Endothelial cell of umbilical vein (primary cell): ENCODE results near the gene TMED7. TPM values are rescaled to one million over a fixed set of nuclear protein-coding genes. Genes with fewer than 3 reads are reported as not detected.

Experiments used
- BruUV-seq: library from RNA; stranded (reverse); fragments of 400-500 nt; replicated peaks from 2 replicates; lab custom pipeline; 2021; lab: Mats Ljungman, UMichigan
- CTCF ChIA-PET: fragments of 300-600, 350-600 bp; sonication (Branson Sonifier 250); formaldehyde crosslinking; loops from one replicate; lab custom pipeline; 2021; ENCODE audit warnings: antibody characterized with exemption, inconsistent platforms; lab: Charles Lee
- POLR2A ChIA-PET: fragments of 300-600, 350-600 bp; sonication (Branson Sonifier 250); formaldehyde crosslinking; loops from one replicate; lab custom pipeline; 2021; ENCODE audit warnings: antibody characterized with exemption, inconsistent platforms; lab: Charles Lee
- DNase-seq: peaks from one replicate; pipeline ENCODE4 v3.0.0-alpha.2; 2011; ENCODE audit warnings: low read depth, low spot score
- FAIRE-seq: peaks from 2 replicates; lab custom pipeline; 2011; peaks lifted over from hg19 to GRCh38; lab: Jason Lieb, UNC
- H2AFZ ChIP-seq: 2 replicates; pipeline ENCODE4 v1.6.0; 2012; ENCODE audit warnings: low read depth, low read length, control low read depth, inconsistent platforms
- H3K27ac ChIP-seq: 2 replicates; pipeline ENCODE4 v1.5.1; 2011; ENCODE audit warnings: low read depth, mild to moderate bottlenecking, control low read depth, low read length, moderate library complexity; ENCODE audit not compliant: insufficient read depth
- H3K27me3 ChIP-seq, 2 experiments: 2 replicates each; pipeline versions ENCODE4 v1.6.0 to v1.6.1; 2011; ENCODE audit warnings: low read length in 2 of 2, mixed read lengths in 1 of 2; ENCODE audit not compliant: control insufficient read depth in 2 of 2, insufficient read depth in 2 of 2
- H3K36me3 ChIP-seq, 2 experiments: 2 replicates in 1 of 2; 3 replicates in 1 of 2; pipeline ENCODE4 v1.5.1; 2011; ENCODE audit warnings: low read length in 2 of 2, mild to moderate bottlenecking in 1 of 2, moderate library complexity in 1 of 2; ENCODE audit not compliant: control insufficient read depth in 2 of 2, insufficient read depth in 2 of 2; ENCODE audit errors: extremely low read depth in 1 of 2
- H3K4me1 ChIP-seq: 3 replicates; pipeline ENCODE4 v1.5.1; 2011; ENCODE audit warnings: mild to moderate bottlenecking, low read length; ENCODE audit not compliant: control insufficient read depth, insufficient read depth; ENCODE audit errors: extremely low read depth
- H3K4me2 ChIP-seq: 2 replicates; pipeline ENCODE4 v1.6.1; 2011; ENCODE audit warnings: low read length, control low read depth, mixed read lengths; ENCODE audit not compliant: insufficient read depth
- H3K4me3 ChIP-seq, 3 experiments: fragments of 200-600 bp in 1 of 3; sonication (generic), shearing (Covaris generic) in 1 of 3; replicated peaks in 1 of 3; 2 replicates each; pipeline ENCODE4 v1.5.1; 2011 to 2016; ENCODE audit warnings: control low read depth in 3 of 3, low read length in 3 of 3, mild to moderate bottlenecking in 2 of 3, inconsistent platforms in 1 of 3, low read depth in 1 of 3, moderate library complexity in 1 of 3; ENCODE audit not compliant: insufficient read depth in 1 of 3
- H3K79me2 ChIP-seq: 2 replicates; pipeline ENCODE4 v1.6.0; 2012; ENCODE audit warnings: low read length, inconsistent platforms; ENCODE audit not compliant: control insufficient read depth, insufficient read depth
- H3K9ac ChIP-seq: replicated peaks from 2 replicates; pipeline ENCODE3; 2011; ENCODE audit warnings: low read length, control low read depth; ENCODE audit not compliant: insufficient read depth; ENCODE audit errors: extremely low read depth
- H3K9me1 ChIP-seq: replicated peaks from 3 replicates; pipeline ENCODE4 v1.6.0; 2011; ENCODE audit warnings: mild to moderate bottlenecking, low read length; ENCODE audit not compliant: control insufficient read depth, insufficient read depth; ENCODE audit errors: extremely low read depth
- H3K9me3 ChIP-seq: replicated peaks from 2 replicates; pipeline ENCODE4 v1.5.1; 2012; ENCODE audit warnings: low read length, inconsistent platforms; ENCODE audit not compliant: control insufficient read depth, insufficient read depth
- H4K20me1 ChIP-seq: replicated peaks from 2 replicates; pipeline ENCODE3; 2011; ENCODE audit warnings: mild to moderate bottlenecking, low read length; ENCODE audit not compliant: control insufficient read depth, insufficient read depth; ENCODE audit errors: extremely low read depth
- EZH2 ChIP-seq: IDR thresholded peaks from 2 replicates; pipeline ENCODE4 v1.6.1; 2012; ENCODE audit warnings: borderline replicate concordance, low read depth, mild to moderate bottlenecking, moderate library complexity, low read length, inconsistent platforms; ENCODE audit not compliant: severe bottlenecking
- FOS ChIP-seq: IDR thresholded peaks from 2 replicates; pipeline ENCODE4 v1.6.1; 2011; ENCODE audit warnings: mild to moderate bottlenecking, low read length, moderate library complexity, borderline replicate concordance; ENCODE audit not compliant: insufficient read depth
- GATA2 ChIP-seq: IDR thresholded peaks from 2 replicates; pipeline ENCODE4 v1.7.0; 2011; ENCODE audit warnings: low read depth, mild to moderate bottlenecking, moderate library complexity, mixed read lengths, low read length; ENCODE audit not compliant: insufficient read length, insufficient read depth
- JUN ChIP-seq: IDR thresholded peaks from 2 replicates; pipeline ENCODE4 v1.6.1; 2011; ENCODE audit warnings: borderline replicate concordance, low read depth; ENCODE audit not compliant: insufficient read length, insufficient read depth
- MYC ChIP-seq: IDR thresholded peaks from one replicate; pipeline ENCODE4 v1.6.1; 2011; ENCODE audit warnings: mild to moderate bottlenecking, low read depth, low read length
- POLR2A ChIP-seq: IDR thresholded peaks from 2 replicates; pipeline ENCODE4 v1.6.1; 2012; ENCODE audit warnings: low read depth, mild to moderate bottlenecking, control low read depth, low read length
- POLR2AphosphoS5 ChIP-seq: IDR thresholded peaks from 2 replicates; pipeline ENCODE4 v1.6.1; 2012; ENCODE audit warnings: low read depth, mild to moderate bottlenecking, control low read depth, low read length, moderate library complexity; ENCODE audit not compliant: insufficient read depth
- dilution Hi-C: fragments of 300-500 bp; cut with MboI; formaldehyde crosslinking; loops from one replicate; pipeline ENCODE4 v1.15.0; 2019; ENCODE audit warnings: low sequenced_read_pairs; ENCODE audit not compliant: extremely low pct_ligation_motif_present
- intact Hi-C: fragments of 100-400 bp; cut with micrococcal nuclease; formaldehyde crosslinking; loops from one replicate; pipeline ENCODE4 v1.10.0; 2022
- polyA plus RNA-seq, 4 experiments: library from polyadenylated mRNA; depleted of rRNA in 3 of 4; stranded (reverse) in 3 of 4; unstranded in 1 of 4; fragments of >200 nt; gene quantifications; 2 replicates each; pipeline versions ENCODE4 v1.2.1 to v1.2.3, GENCODE V29; 2011 to 2012; ENCODE audit warnings: missing spikeins in 1 of 4
- total RNA-seq: library from RNA; stranded (reverse); gene quantifications from 2 replicates; pipeline ENCODE4 v1.2.3, GENCODE V29; 2021
- TF ChIP-seq, protein P1 (sequence below): IDR thresholded peaks from 2 replicates; pipeline ENCODE4 v1.6.1; 2011; ENCODE audit not compliant: insufficient read depth, insufficient read length
- TF ChIP-seq, protein P2 (sequence below), 2 donors: IDR thresholded peaks; 1 replicate in 1 of 2; 2 replicates in 1 of 2; pipeline ENCODE4 v1.5.1; 2011; ENCODE audit warnings: low read length in 2 of 2, mild to moderate bottlenecking in 2 of 2, moderate library complexity in 2 of 2, control low read depth in 1 of 2, inconsistent platforms in 1 of 2, low read depth in 1 of 2; ENCODE audit not compliant: insufficient read depth in 1 of 2; ENCODE audit errors: extremely low read depth in 1 of 2

Gene TMED7
- total and polyA plus RNA-seq, 2 donors (not counting 3 experiments of a cell fraction or from before 2014, with no cell fraction given) = 57.6 to 101 TPM

DNA sequence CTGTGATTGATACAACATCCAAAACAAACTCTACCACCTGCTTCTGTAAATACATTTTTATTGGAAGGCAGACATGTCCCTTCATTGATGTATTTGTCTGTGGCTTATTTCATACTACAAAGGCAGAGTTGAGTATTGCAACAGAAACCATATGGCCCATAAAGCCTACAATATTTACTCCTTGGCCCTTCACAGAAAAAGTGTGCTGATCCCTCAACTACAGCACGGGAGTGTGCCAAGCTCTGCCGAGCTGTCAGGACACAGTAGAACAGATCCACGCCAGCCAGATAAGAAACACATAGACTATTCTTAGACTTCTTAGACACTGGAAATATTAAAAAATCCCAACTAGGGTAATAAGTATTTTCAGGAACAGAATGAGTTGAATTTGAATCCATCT lies 36.8 kb downstream of the TMED7 start:
- Histone ChIP-seq H3K27ac (no peak overlapping the region), H3K4me2 (no peak overlapping the region), H3K9me1 (no peaks in the 10 kb centered on the region), H4K20me1 (no peaks in the 10 kb centered on the region), H3K4me1 (no peaks in the 10 kb centered on the region), H3K36me3 (no peaks in the 10 kb centered on the region), H3K9me3 (no peaks in the 10 kb centered on the region), H3K4me3 (no peak overlapping the region), H3K27me3 (no peaks in the 10 kb centered on the region), H3K9ac (no peak overlapping the region), H3K79me2 (no peaks in the 10 kb centered on the region), H2AFZ (no peak overlapping the region)
- dilution Hi-C loops (no loop called here), intact Hi-C loops (loop anchor here (5.0 to 10.0 kb wide), 3 partner anchors 127 to 492 kb away; no protein-coding TSS in a partner anchor)
- CTCF ChIA-PET = interaction anchor here (1.3 to 6.0 kb wide), 2 partner anchors 277 to 281 kb away, joined by 3 to 58 read pairs; no protein-coding TSS in a partner anchor
- no TSS peak for BruUV-seq
- POLR2A ChIA-PET = no interaction called here
- DNase-seq (no peak), FAIRE-seq (no peak)
- TF ChIP-seq, protein P1, sequence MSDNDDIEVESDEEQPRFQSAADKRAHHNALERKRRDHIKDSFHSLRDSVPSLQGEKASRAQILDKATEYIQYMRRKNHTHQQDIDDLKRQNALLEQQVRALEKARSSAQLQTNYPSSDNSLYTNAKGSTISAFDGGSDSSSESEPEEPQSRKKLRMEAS = no peak
- TF ChIP-seq EZH2 (no peak), POLR2AphosphoS5 (no peak), MYC (no peak), FOS (no peak), POLR2A (no peak), GATA2 (no peak), JUN (no peak)
- TF ChIP-seq, protein P2, sequence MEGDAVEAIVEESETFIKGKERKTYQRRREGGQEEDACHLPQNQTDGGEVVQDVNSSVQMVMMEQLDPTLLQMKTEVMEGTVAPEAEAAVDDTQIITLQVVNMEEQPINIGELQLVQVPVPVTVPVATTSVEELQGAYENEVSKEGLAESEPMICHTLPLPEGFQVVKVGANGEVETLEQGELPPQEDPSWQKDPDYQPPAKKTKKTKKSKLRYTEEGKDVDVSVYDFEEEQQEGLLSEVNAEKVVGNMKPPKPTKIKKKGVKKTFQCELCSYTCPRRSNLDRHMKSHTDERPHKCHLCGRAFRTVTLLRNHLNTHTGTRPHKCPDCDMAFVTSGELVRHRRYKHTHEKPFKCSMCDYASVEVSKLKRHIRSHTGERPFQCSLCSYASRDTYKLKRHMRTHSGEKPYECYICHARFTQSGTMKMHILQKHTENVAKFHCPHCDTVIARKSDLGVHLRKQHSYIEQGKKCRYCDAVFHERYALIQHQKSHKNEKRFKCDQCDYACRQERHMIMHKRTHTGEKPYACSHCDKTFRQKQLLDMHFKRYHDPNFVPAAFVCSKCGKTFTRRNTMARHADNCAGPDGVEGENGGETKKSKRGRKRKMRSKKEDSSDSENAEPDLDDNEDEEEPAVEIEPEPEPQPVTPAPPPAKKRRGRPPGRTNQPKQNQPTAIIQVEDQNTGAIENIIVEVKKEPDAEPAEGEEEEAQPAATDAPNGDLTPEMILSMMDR (IDR thresholded peaks at IDR 0.05; ENCODE audit: extremely low read depth in 1 of 2, insufficient read depth in 1 of 2, low read depth in 1 of 2, low read length in 2 of 2) = no peak
